IMR-90 (cell line): ENCODE results near the gene ZNF423.

ENCODE experiments used
- BHLHE40 ChIP-seq: fragments of 150-350 bp; IDR thresholded peaks from 2 replicates; pipeline ENCODE4 v1.6.1; 2016; ENCODE audit warnings: mild to moderate bottlenecking, low read depth, low read length
- FOS ChIP-seq: fragments of 150-350 bp; IDR thresholded peaks from 2 replicates; pipeline ENCODE4 v1.6.1; 2016; ENCODE audit warnings: low read depth, low read length
- MAFK ChIP-seq: IDR thresholded peaks from 2 replicates; pipeline ENCODE4 v1.6.1; 2012; ENCODE audit warnings: low read depth, low read length, improper control_type of control experiment
- MXI1 ChIP-seq: IDR thresholded peaks from 2 replicates; pipeline ENCODE4 v1.6.1; 2012; ENCODE audit warnings: low read depth, mild to moderate bottlenecking, low read length, moderate library complexity, borderline replicate concordance
- POLR2A ChIP-seq: IDR thresholded peaks from 2 replicates; pipeline ENCODE4 v1.6.1; 2012; ENCODE audit warnings: mild to moderate bottlenecking, low read depth, low read length
- RAD21 ChIP-seq: IDR thresholded peaks from 2 replicates; pipeline ENCODE4 v1.6.1; 2012; ENCODE audit warnings: low read length, improper control_type of control experiment
- RCOR1 ChIP-seq: IDR thresholded peaks from 2 replicates; pipeline ENCODE4 v1.6.1; 2012; ENCODE audit warnings: mild to moderate bottlenecking, low read length, improper control_type of control experiment; ENCODE audit not compliant: insufficient replicate concordance
- TF ChIP-seq, protein P1 (sequence below): conservative IDR thresholded peaks from 2 replicates; pipeline ENCODE4 v1.5.1; 2012; ENCODE audit warnings: mild to moderate bottlenecking, low read depth, low read length, improper control_type of control experiment

- TF ChIP-seq, protein P1, sequence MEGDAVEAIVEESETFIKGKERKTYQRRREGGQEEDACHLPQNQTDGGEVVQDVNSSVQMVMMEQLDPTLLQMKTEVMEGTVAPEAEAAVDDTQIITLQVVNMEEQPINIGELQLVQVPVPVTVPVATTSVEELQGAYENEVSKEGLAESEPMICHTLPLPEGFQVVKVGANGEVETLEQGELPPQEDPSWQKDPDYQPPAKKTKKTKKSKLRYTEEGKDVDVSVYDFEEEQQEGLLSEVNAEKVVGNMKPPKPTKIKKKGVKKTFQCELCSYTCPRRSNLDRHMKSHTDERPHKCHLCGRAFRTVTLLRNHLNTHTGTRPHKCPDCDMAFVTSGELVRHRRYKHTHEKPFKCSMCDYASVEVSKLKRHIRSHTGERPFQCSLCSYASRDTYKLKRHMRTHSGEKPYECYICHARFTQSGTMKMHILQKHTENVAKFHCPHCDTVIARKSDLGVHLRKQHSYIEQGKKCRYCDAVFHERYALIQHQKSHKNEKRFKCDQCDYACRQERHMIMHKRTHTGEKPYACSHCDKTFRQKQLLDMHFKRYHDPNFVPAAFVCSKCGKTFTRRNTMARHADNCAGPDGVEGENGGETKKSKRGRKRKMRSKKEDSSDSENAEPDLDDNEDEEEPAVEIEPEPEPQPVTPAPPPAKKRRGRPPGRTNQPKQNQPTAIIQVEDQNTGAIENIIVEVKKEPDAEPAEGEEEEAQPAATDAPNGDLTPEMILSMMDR, result no peak
- TF ChIP-seq BHLHE40 (no peak), MXI1 (no peak), RAD21 (no peak), POLR2A (no peak), FOS (no peak), RCOR1 (no peak), MAFK (no peak)
Observed at GRCh38 chr16:49786926-49787557, 68.9 kb downstream of the ZNF423 start.
